T47D (cell line): ENCODE results near the gene SEC62.
"Not testable (repeated sequence)": the region's sequence is repeated elsewhere in the genome, so short reads cannot be mapped to it uniquely, and the experiment has no call there.

Source experiments
- DNase-seq, 2 experiments: peaks; one replicate each; pipeline versions ENCODE4 v3.0.0 to v3.0.0-alpha.2; 2011 to 2012; ENCODE audit warnings: low read depth in 1 of 2, low spot score in 1 of 2
- JUND ChIP-seq: IDR thresholded peaks from 2 replicates; pipeline ENCODE4 v1.6.1; 2012; ENCODE audit warnings: low read depth
- in situ Hi-C: cut with HindIII; loops from 2 replicates; pipeline ENCODE4 v1.10.0; 2016; ENCODE audit warnings: low sequenced_read_pairs, low pct_unique_long_range_greater_than_20kb

The SEC62 gene

GRCh38 chr3:170003881-170004356 lies 37.3 kb downstream of the SEC62 start:
- DNase-seq, result peak; percentile 47 to 48
- in situ Hi-C loops, result no loop called here
- no peak for TF ChIP-seq JUND

GRCh38 chr3:170007031-170007663 lies 40.5 kb downstream of the SEC62 start:
- in situ Hi-C loops, result no loop called here
- TF ChIP-seq JUND, result no peak
- no peak for DNase-seq

- in situ Hi-C loops, result no loop called here
- DNase-seq, result no peak
- TF ChIP-seq JUND, result no peak
Observed at GRCh38 chr3:170010498-170010897, 43.9 kb downstream of the SEC62 start.

- peak in 1 of 2 experiments; percentile 24 for DNase-seq
- in situ Hi-C loops, result no loop called here
- no peak for TF ChIP-seq JUND
Observed at GRCh38 chr3:170012683-170013400, 46.2 kb downstream of the SEC62 start.

GRCh38 chr3:170016057-170016456 lies 49.5 kb downstream of the SEC62 start:
- no peak for TF ChIP-seq JUND
- DNase-seq, result no peak
- in situ Hi-C loops, result no loop called here

GRCh38 chr3:170019306-170019705 lies 52.7 kb downstream of the SEC62 start:
- in situ Hi-C loops, DNase-seq: not testable (repeated sequence)

GRCh38 chr3:170021083-170021482 lies 54.5 kb downstream of the SEC62 start:
- TF ChIP-seq JUND, result no peak
- DNase-seq, result no peak
- in situ Hi-C loops, result no loop called here

- in situ Hi-C loops, result no loop called here
- DNase-seq, result no peak
- TF ChIP-seq JUND, result no peak
Observed at GRCh38 chr3:170022336-170022735, 55.7 kb downstream of the SEC62 start.

- no peak for TF ChIP-seq JUND
- DNase-seq, result no peak
- in situ Hi-C loops, result no loop called here
Observed at GRCh38 chr3:170023165-170023564, 56.6 kb downstream of the SEC62 start.

- in situ Hi-C loops, result no loop called here
- no peak for DNase-seq
- TF ChIP-seq JUND, result no peak
Observed at GRCh38 chr3:170024581-170024980, 58.0 kb downstream of the SEC62 start.

GRCh38 chr3:170027233-170028102 lies 60.9 kb downstream of the SEC62 start:
- no peak for DNase-seq
- in situ Hi-C loops, result no loop called here
- TF ChIP-seq JUND, result no peak

GRCh38 chr3:170033489-170033888 lies 66.9 kb downstream of the SEC62 start:
- no peak for TF ChIP-seq JUND
- DNase-seq, result peak in 1 of 2 experiments; percentile 54
- in situ Hi-C loops, result no loop called here
